ENCODE measurements around the gene PAFAH1B1.
"Not testable (repeated sequence)": the region's sequence is repeated elsewhere in the genome, so short reads cannot be mapped to it uniquely, and the experiment has no call there.

The PAFAH1B1 gene

GRCh38 chr17:2560658-2561057 lies 32.8 kb upstream of the PAFAH1B1 start:
- TF ChIP-seq, protein P1, sequence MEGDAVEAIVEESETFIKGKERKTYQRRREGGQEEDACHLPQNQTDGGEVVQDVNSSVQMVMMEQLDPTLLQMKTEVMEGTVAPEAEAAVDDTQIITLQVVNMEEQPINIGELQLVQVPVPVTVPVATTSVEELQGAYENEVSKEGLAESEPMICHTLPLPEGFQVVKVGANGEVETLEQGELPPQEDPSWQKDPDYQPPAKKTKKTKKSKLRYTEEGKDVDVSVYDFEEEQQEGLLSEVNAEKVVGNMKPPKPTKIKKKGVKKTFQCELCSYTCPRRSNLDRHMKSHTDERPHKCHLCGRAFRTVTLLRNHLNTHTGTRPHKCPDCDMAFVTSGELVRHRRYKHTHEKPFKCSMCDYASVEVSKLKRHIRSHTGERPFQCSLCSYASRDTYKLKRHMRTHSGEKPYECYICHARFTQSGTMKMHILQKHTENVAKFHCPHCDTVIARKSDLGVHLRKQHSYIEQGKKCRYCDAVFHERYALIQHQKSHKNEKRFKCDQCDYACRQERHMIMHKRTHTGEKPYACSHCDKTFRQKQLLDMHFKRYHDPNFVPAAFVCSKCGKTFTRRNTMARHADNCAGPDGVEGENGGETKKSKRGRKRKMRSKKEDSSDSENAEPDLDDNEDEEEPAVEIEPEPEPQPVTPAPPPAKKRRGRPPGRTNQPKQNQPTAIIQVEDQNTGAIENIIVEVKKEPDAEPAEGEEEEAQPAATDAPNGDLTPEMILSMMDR (conservative IDR thresholded peaks at IDR 0.05; ENCODE audit: low read length): no peak
- no peak for DNase-seq (ENCODE audit: low read depth)
- H3K4me3 ChIP-seq (ENCODE audit: low read length): no peak overlapping the region

DNA sequence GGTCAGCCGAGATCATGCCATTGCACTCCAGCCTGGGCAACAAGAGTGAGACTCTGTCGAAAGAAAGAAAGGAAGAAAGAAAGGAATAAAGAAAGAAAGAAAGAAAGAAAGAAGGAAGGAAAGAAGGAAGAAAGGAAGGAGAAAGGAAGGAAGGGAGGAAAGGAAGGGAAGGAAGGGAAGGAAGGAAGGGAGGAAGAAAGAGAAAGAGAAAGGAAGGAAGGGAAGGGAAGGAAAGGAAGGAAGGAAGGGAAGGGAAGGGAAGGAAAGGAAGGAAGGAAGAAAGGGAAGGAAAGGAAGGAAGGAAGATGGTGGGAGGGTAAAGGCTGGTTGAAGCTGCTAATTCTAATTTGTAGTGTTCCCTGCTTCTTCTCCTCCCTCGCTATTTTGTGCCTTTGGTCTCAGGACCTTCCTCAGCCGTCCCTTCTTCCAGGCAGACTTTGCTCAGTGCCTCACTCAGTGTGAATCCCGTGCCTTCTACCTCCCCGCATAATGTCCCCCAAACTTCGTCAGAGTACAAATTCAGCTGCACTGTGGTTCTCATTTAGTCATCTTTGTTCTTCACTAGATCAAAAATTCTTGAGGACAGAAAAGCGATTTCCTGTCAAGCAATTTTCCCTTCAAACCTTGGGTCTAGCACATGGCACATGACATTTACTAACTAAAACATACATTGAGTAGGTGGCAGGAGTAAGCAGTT lies 31.1 kb upstream of the PAFAH1B1 start:
- TF ChIP-seq, protein P1 (conservative IDR thresholded peaks at IDR 0.05; ENCODE audit: low read length): no peak
- no peak for DNase-seq (ENCODE audit: low read depth)
- H3K4me3 ChIP-seq (ENCODE audit: low read length): no peak overlapping the region

- TF ChIP-seq, protein P1 (conservative IDR thresholded peaks at IDR 0.05; ENCODE audit: low read length): no peak
- DNase-seq (ENCODE audit: low read depth): no peak
- no peak overlapping the region for H3K4me3 ChIP-seq (ENCODE audit: low read length)
Measured at GRCh38 chr17:2563061-2563460, 30.4 kb upstream of the PAFAH1B1 start.

GRCh38 chr17:2563543-2563942 lies 29.9 kb upstream of the PAFAH1B1 start:
- H3K4me3 ChIP-seq (ENCODE audit: low read length): no peak overlapping the region
- no peak for DNase-seq (ENCODE audit: low read depth)
- TF ChIP-seq, protein P1 (conservative IDR thresholded peaks at IDR 0.05; ENCODE audit: low read length): no peak

DNA sequence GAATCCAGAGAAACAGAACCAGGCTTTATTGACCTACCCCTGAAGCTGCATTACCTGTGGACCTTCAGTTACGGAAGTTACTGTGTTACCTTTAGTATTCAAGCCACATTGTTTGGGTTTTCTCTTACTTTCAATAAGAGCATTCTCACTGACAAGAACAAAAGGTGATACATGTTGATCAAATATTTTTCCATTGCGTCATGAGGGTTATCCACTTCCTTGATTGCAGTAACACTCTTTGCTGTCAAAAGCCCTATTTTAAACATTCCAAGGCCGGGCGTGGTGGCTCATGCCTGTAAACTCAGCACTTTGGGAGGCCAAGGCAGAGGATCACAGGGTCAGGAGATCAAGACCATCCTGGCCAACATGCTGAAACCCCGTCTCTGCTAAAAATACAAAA lies 28.6 kb upstream of the PAFAH1B1 start:
- TF ChIP-seq, protein P1 (conservative IDR thresholded peaks at IDR 0.05; ENCODE audit: low read length): no peak
- H3K4me3 ChIP-seq (ENCODE audit: low read length): no peak overlapping the region
- peak; percentile 8 for DNase-seq (ENCODE audit: low read depth)

DNA sequence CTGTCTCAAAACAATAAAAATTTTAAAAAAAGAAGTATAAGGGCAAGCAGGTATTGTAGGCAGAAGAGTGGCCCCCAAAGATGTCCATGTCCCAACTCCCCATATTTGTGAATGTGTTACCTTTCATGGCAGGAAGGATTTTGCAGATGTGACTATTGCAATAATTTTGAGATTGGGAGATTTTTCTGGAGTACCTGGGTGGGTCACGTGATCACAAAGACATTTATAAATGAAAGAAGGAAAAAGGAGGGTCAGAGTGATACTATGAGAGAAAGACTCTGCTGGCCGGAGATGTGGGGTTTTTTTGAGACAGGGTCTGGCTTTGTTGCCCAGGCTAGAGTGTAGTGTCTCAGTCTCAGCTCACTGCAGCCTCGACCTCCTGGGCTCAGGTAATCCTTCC lies 27.4 kb upstream of the PAFAH1B1 start:
- TF ChIP-seq, protein P1 (conservative IDR thresholded peaks at IDR 0.05; ENCODE audit: low read length): no peak
- DNase-seq (ENCODE audit: low read depth): no peak
- no peak overlapping the region for H3K4me3 ChIP-seq (ENCODE audit: low read length)

GRCh38 chr17:2571523-2572303 lies 21.7 kb upstream of the PAFAH1B1 start:
- TF ChIP-seq, protein P1 (conservative IDR thresholded peaks at IDR 0.05; ENCODE audit: low read length): no peak
- no peak for DNase-seq (ENCODE audit: low read depth)
- no peak overlapping the region for H3K4me3 ChIP-seq (ENCODE audit: low read length)

- not testable (repeated sequence) for H3K4me3 ChIP-seq (ENCODE audit: low read length); DNase-seq (ENCODE audit: low read depth)
Measured at GRCh38 chr17:2572304-2572609, 21.2 kb upstream of the PAFAH1B1 start.

Measured in AG10803 (cell line).